ENCODE results near the gene ATXN1. TPM values are rescaled to one million over a fixed set of nuclear protein-coding genes. Genes with fewer than 3 reads are reported as not detected.
A peak's percentile ranks its signal among the peaks of the same experiment; 100 is the strongest.

Gene ATXN1
- total and polyA plus RNA-seq, 2 of the 13 experiments (the other 11 are each of a cell fraction or from before 2014, with no cell fraction given): 20.7 to 39.5 TPM

DNA sequence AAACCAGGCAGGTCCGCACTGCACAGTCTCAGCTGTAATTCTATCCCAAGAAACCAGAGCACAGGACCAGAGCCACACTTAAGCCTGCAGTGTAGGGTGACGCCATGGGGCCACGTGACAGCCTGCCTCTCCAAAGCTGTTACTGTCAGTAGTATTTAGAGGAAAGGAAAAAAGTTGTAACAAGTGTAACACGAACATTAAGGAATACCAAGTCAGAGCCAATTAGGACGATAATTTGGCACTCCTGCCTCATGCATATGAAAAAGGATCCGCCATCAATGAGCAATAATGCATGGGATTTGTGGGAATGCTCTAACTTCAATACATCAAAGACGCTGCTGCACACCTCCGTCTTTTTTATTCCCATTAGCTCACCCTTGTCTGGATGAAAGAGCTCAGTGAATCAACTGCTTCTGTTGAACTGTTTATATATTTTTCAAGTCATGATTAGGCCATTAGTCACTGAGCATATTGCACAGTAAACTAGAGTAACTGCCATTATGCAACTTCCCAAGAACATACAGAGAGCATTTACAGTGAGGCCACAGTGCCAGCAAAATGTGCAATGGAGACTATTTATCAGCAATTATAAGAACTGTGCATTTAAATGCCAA lies 79.9 kb downstream of the ATXN1 start (continued):
- TF ChIP-seq MED13 (CRISPR knock-in tag; IDR thresholded peaks at IDR 0.05) (no peak), ZFP90 (CRISPR knock-in tag; IDR thresholded peaks at IDR 0.05; ENCODE audit: borderline replicate concordance) (no peak), ZNF761 (CRISPR knock-in tag; conservative IDR thresholded peaks at IDR 0.05) (no peak), YEATS4 (CRISPR knock-in tag; IDR thresholded peaks at IDR 0.05; ENCODE audit: borderline replicate concordance) (no peak), NCOR1 (IDR thresholded peaks at IDR 0.05; ENCODE audit: borderline replicate concordance, low read length) (peak; percentile 37; the same call in 1 of the 2 replicates), KLF11 (CRISPR knock-in tag; IDR thresholded peaks at IDR 0.05) (0 out of 2 replicates have a peak, but pooled peaks have one; percentile 52), HNRNPUL1 (IDR thresholded peaks at IDR 0.05; ENCODE audit: low read depth, low read length) (no peak), GLI4 (CRISPR knock-in tag; IDR thresholded peaks at IDR 0.05; ENCODE audit: borderline replicate concordance) (no peak), ZNF274 (CRISPR knock-in tag; IDR thresholded peaks at IDR 0.05) (no peak), SPEN (CRISPR knock-in tag; IDR thresholded peaks at IDR 0.05; ENCODE audit: low read depth) (no peak), SRSF9 (IDR thresholded peaks at IDR 0.05; ENCODE audit: borderline replicate concordance, insufficient read depth, low read depth, low read length, poor library complexity, severe bottlenecking) (no peak), ZNF615 (CRISPR knock-in tag; IDR thresholded peaks at IDR 0.05; ENCODE audit: borderline replicate concordance) (no peak), HNRNPLL (IDR thresholded peaks at IDR 0.05; ENCODE audit: low read depth, low read length, poor library complexity, severe bottlenecking) (no peak), ZNF350 (CRISPR knock-in tag; IDR thresholded peaks at IDR 0.05; ENCODE audit: borderline replicate concordance, low read depth) (no peak)
- TF ChIP-seq, protein P1, sequence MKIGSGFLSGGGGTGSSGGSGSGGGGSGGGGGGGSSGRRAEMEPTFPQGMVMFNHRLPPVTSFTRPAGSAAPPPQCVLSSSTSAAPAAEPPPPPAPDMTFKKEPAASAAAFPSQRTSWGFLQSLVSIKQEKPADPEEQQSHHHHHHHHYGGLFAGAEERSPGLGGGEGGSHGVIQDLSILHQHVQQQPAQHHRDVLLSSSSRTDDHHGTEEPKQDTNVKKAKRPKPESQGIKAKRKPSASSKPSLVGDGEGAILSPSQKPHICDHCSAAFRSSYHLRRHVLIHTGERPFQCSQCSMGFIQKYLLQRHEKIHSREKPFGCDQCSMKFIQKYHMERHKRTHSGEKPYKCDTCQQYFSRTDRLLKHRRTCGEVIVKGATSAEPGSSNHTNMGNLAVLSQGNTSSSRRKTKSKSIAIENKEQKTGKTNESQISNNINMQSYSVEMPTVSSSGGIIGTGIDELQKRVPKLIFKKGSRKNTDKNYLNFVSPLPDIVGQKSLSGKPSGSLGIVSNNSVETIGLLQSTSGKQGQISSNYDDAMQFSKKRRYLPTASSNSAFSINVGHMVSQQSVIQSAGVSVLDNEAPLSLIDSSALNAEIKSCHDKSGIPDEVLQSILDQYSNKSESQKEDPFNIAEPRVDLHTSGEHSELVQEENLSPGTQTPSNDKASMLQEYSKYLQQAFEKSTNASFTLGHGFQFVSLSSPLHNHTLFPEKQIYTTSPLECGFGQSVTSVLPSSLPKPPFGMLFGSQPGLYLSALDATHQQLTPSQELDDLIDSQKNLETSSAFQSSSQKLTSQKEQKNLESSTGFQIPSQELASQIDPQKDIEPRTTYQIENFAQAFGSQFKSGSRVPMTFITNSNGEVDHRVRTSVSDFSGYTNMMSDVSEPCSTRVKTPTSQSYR (CRISPR knock-in tag; IDR thresholded peaks at IDR 0.05; ENCODE audit: borderline replicate concordance): no peak
- TF ChIP-seq, protein P2, sequence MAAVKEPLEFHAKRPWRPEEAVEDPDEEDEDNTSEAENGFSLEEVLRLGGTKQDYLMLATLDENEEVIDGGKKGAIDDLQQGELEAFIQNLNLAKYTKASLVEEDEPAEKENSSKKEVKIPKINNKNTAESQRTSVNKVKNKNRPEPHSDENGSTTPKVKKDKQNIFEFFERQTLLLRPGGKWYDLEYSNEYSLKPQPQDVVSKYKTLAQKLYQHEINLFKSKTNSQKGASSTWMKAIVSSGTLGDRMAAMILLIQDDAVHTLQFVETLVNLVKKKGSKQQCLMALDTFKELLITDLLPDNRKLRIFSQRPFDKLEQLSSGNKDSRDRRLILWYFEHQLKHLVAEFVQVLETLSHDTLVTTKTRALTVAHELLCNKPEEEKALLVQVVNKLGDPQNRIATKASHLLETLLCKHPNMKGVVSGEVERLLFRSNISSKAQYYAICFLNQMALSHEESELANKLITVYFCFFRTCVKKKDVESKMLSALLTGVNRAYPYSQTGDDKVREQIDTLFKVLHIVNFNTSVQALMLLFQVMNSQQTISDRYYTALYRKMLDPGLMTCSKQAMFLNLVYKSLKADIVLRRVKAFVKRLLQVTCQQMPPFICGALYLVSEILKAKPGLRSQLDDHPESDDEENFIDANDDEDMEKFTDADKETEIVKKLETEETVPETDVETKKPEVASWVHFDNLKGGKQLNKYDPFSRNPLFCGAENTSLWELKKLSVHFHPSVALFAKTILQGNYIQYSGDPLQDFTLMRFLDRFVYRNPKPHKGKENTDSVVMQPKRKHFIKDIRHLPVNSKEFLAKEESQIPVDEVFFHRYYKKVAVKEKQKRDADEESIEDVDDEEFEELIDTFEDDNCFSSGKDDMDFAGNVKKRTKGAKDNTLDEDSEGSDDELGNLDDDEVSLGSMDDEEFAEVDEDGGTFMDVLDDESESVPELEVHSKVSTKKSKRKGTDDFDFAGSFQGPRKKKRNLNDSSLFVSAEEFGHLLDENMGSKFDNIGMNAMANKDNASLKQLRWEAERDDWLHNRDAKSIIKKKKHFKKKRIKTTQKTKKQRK (IDR thresholded peaks at IDR 0.05; ENCODE audit: low read length): no peak
- TF ChIP-seq, protein P3, sequence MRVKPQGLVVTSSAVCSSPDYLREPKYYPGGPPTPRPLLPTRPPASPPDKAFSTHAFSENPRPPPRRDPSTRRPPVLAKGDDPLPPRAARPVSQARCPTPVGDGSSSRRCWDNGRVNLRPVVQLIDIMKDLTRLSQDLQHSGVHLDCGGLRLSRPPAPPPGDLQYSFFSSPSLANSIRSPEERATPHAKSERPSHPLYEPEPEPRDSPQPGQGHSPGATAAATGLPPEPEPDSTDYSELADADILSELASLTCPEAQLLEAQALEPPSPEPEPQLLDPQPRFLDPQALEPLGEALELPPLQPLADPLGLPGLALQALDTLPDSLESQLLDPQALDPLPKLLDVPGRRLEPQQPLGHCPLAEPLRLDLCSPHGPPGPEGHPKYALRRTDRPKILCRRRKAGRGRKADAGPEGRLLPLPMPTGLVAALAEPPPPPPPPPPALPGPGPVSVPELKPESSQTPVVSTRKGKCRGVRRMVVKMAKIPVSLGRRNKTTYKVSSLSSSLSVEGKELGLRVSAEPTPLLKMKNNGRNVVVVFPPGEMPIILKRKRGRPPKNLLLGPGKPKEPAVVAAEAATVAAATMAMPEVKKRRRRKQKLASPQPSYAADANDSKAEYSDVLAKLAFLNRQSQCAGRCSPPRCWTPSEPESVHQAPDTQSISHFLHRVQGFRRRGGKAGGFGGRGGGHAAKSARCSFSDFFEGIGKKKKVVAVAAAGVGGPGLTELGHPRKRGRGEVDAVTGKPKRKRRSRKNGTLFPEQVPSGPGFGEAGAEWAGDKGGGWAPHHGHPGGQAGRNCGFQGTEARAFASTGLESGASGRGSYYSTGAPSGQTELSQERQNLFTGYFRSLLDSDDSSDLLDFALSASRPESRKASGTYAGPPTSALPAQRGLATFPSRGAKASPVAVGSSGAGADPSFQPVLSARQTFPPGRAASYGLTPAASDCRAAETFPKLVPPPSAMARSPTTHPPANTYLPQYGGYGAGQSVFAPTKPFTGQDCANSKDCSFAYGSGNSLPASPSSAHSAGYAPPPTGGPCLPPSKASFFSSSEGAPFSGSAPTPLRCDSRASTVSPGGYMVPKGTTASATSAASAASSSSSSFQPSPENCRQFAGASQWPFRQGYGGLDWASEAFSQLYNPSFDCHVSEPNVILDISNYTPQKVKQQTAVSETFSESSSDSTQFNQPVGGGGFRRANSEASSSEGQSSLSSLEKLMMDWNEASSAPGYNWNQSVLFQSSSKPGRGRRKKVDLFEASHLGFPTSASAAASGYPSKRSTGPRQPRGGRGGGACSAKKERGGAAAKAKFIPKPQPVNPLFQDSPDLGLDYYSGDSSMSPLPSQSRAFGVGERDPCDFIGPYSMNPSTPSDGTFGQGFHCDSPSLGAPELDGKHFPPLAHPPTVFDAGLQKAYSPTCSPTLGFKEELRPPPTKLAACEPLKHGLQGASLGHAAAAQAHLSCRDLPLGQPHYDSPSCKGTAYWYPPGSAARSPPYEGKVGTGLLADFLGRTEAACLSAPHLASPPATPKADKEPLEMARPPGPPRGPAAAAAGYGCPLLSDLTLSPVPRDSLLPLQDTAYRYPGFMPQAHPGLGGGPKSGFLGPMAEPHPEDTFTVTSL (CRISPR knock-in tag; IDR thresholded peaks at IDR 0.05; ENCODE audit: borderline replicate concordance): peak; percentile 62; the same call in 1 of the 2 replicates
